Measurements from ENCODE around the gene ALX3. TPM values are rescaled to one million over a fixed set of nuclear protein-coding genes. Genes with fewer than 3 reads are reported as not detected.

The ALX3 gene
- total and polyA plus RNA-seq, 10 of the 15 experiments (the other 5 are each of a cell fraction or from before 2014, with no cell fraction given) = not detected

- TF ChIP-seq GABPA (IDR thresholded peaks at IDR 0.05; ENCODE audit: low read depth) = no peak
- TF ChIP-seq RELB (IDR thresholded peaks at IDR 0.05; ENCODE audit: low read depth) = no peak
- no peak for TF ChIP-seq ATF2 (IDR thresholded peaks at IDR 0.05; ENCODE audit: low read length)
Measured at GRCh38 chr1:110056285-110056683, 14.2 kb downstream of the ALX3 start (continued).

- CTCF ChIA-PET = interaction anchor here (1.2 to 3.1 kb wide), 4 partner anchors 11 to 50 kb away, joined by 4 to 22 read pairs (median 15); partner anchors contain the start of gene STRIP1
- Histone ChIP-seq H3K79me2 (ENCODE audit: control insufficient read depth, insufficient read depth, low read length) (no peaks in the 10 kb centered on the region), H3K27ac (ENCODE audit: control insufficient read depth, insufficient read depth) (no peak overlapping the region), H3K36me3 (ENCODE audit: control insufficient read depth in 2 of 2, insufficient read depth in 2 of 2, low read length in 1 of 2) (peaks cover 16 to 28% of the 10 kb centered on the region in 2 experiments), H3K4me3 (no peak overlapping the region), H3K9ac (ENCODE audit: control insufficient read depth, insufficient read depth, low read length) (no peak overlapping the region), H3K4me2 (ENCODE audit: control insufficient read depth, insufficient read depth) (no peak overlapping the region), H3K4me1 (ENCODE audit: control insufficient read depth, insufficient read depth, low read length) (no peaks in the 10 kb centered on the region), H3K27me3 (replicated peaks in 1 of 2; ENCODE audit: control insufficient read depth in 2 of 2, insufficient read depth in 2 of 2, low read length in 1 of 2) (no peaks in the 10 kb centered on the region), H4K20me1 (ENCODE audit: control insufficient read depth, insufficient read depth) (no peaks in the 10 kb centered on the region), H2AFZ (ENCODE audit: control insufficient read depth, low read depth, low read length) (no peak overlapping the region), H3K9me3 (replicated peaks; ENCODE audit: control insufficient read depth, insufficient read depth, low read length) (no peaks in the 10 kb centered on the region)
- FAIRE-seq = no peak
- no peak for TF ChIP-seq RUNX3 (IDR thresholded peaks at IDR 0.05; ENCODE audit: low read length)
- POLR2A ChIA-PET = no interaction called here
- SMC1A ChIA-PET (ENCODE audit: uncharacterized antibody, unreplicated experiment) = interaction anchor here (1.5 kb wide), 2 partner anchors 36 to 50 kb away, joined by 3 to 5 read pairs; no protein-coding TSS in a partner anchor
- no peak for DNase-seq (ENCODE audit: low read depth, low spot score)
- in situ Hi-C loops (cut with MboI) (no loop called here), intact Hi-C loops (cut with micrococcal nuclease; ENCODE audit: unreplicated experiment) (no loop called here)
- WGBS (ENCODE audit: insufficient coverage, insufficient replicate concordance, low lambda C conversion rate, missing lambda C conversion rate) = 87% methylated on average over 5 of the region's 5 CpGs
- no TSS peak for BruUV-seq (replicated peaks)
- ATAC-seq = no peak
- RAD21 ChIA-PET (ENCODE audit: unreplicated experiment) = no interaction called here
Measured at GRCh38 chr1:110055493-110056284, 14.8 kb downstream of the ALX3 start.

Data from GM12878 (cell line).